ENCODE data around the gene ERCC6L2.

- no peak for TF ChIP-seq CTCF (IDR thresholded peaks at IDR 0.05)
- no peak for TF ChIP-seq POLR2A (IDR thresholded peaks at IDR 0.05)
Measured at GRCh38 chr9:95920017-95920416, 44.5 kb downstream of the ERCC6L2 start.

All from Peyer's patch (tissue), 4 donors.